Measurements from ENCODE around the gene DTNBP1. TPM values are rescaled to one million over a fixed set of nuclear protein-coding genes. Genes with fewer than 3 reads are reported as not detected.

DTNBP1 gene
- total RNA-seq, 1 experiment from 2014 or later = 12.8 TPM

DNA sequence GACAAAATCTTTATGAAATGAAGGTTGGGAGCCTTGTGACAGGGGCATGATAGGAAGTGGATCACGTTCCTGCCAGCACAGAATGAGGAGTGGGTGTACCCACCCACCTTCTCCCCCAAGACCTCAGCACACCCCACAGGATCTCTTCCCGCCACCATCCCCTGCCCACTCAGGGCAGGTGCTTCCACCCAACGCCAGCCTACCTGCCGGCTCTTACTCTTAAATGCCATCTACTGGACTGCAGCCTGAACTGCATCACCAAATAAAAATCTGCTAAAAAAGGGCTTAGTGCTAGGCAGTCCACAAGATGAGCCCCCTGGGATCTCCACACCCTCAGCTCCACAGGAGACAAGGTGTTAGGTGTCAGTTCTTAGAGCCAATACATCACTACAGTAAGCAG is 20.6 kb downstream of the DTNBP1 start:
- Mint-ChIP-seq H3K36me3 (ENCODE audit: insufficient read depth, unreplicated experiment) (no peaks in the 10 kb centered on the region), H3K4me1 (ENCODE audit: low read depth, unreplicated experiment) (no peaks in the 10 kb centered on the region), H3K9me3 (ENCODE audit: low read depth, unreplicated experiment) (peaks cover 5% of the 10 kb centered on the region), H3K4me3 (ENCODE audit: low read depth, unreplicated experiment) (no peak overlapping the region), H3K27ac (ENCODE audit: unreplicated experiment) (no peak overlapping the region), H3K27me3 (ENCODE audit: unreplicated experiment) (no peaks in the 10 kb centered on the region)
- TF ChIP-seq, protein P1, sequence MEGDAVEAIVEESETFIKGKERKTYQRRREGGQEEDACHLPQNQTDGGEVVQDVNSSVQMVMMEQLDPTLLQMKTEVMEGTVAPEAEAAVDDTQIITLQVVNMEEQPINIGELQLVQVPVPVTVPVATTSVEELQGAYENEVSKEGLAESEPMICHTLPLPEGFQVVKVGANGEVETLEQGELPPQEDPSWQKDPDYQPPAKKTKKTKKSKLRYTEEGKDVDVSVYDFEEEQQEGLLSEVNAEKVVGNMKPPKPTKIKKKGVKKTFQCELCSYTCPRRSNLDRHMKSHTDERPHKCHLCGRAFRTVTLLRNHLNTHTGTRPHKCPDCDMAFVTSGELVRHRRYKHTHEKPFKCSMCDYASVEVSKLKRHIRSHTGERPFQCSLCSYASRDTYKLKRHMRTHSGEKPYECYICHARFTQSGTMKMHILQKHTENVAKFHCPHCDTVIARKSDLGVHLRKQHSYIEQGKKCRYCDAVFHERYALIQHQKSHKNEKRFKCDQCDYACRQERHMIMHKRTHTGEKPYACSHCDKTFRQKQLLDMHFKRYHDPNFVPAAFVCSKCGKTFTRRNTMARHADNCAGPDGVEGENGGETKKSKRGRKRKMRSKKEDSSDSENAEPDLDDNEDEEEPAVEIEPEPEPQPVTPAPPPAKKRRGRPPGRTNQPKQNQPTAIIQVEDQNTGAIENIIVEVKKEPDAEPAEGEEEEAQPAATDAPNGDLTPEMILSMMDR (IDR thresholded peaks at IDR 0.05; ENCODE audit: unreplicated experiment) = peak; percentile 40
- no peak for DNase-seq
- intact Hi-C loops (cut with micrococcal nuclease; ENCODE audit: unreplicated experiment) = no loop called here
- CTCF ChIA-PET = no interaction called here
- no TSS peak for BruUV-seq (replicated peaks)

DNA sequence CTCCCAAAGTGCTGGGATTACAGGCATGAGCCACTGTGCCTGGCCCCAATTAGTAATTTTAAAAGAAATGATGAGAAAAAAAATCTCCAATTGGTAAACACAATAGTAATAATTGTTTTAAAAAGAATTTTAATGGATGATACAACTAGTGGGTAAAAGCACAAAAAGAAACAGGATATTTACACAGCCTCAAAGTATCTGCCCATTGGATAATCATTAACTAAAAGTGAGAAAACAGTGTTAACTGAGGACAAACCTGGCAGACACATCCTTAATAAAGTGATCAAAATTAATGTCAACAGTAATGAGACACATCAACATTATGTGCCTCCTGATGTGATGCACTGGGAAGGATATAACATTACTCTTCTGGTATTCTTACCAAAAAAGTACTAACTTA is 24.5 kb downstream of the DTNBP1 start:
- CTCF ChIA-PET = no interaction called here
- H3K4me3 Mint-ChIP-seq (ENCODE audit: low read depth, unreplicated experiment) = no peak overlapping the region
- intact Hi-C loops (cut with micrococcal nuclease; ENCODE audit: unreplicated experiment) = no loop called here
- no peak overlapping the region for H3K27ac Mint-ChIP-seq (ENCODE audit: unreplicated experiment)
- no TSS peak for BruUV-seq (replicated peaks)
- DNase-seq = no peak
- H3K4me1 Mint-ChIP-seq (ENCODE audit: low read depth, unreplicated experiment) = no peaks in the 10 kb centered on the region
- TF ChIP-seq, protein P1 (IDR thresholded peaks at IDR 0.05; ENCODE audit: unreplicated experiment) = no peak
- no peaks in the 10 kb centered on the region for H3K36me3 Mint-ChIP-seq (ENCODE audit: insufficient read depth, unreplicated experiment)
- no peaks in the 10 kb centered on the region for H3K27me3 Mint-ChIP-seq (ENCODE audit: unreplicated experiment)
- H3K9me3 Mint-ChIP-seq (ENCODE audit: low read depth, unreplicated experiment) = no peaks in the 10 kb centered on the region

DNA sequence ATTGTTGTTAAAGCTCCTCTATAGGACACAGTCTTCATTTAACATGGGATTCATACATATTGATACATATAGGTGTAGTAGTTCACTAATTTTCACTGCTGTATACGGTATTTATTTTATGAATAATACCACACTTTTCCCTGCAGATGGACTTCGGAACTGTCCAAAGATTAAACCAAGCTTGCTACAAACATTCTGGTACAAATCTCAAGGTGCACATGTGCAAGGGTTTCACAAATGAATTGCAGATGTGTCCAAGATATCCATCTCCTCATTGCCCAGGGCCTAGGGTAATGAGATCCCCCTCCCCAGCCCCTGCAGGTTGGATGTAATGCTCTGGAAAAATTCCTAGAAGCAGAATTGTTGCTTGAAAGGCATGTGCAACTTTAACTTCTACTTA is 31.4 kb downstream of the DTNBP1 start:
- no peaks in the 10 kb centered on the region for H3K9me3 Mint-ChIP-seq (ENCODE audit: low read depth, unreplicated experiment)
- CTCF ChIA-PET = no interaction called here
- BruUV-seq (replicated peaks) = no TSS peak
- no peaks in the 10 kb centered on the region for H3K4me1 Mint-ChIP-seq (ENCODE audit: low read depth, unreplicated experiment)
- TF ChIP-seq, protein P1 (IDR thresholded peaks at IDR 0.05; ENCODE audit: unreplicated experiment) = no peak
- H3K27ac Mint-ChIP-seq (ENCODE audit: unreplicated experiment) = no peak overlapping the region
- DNase-seq = no peak
- H3K27me3 Mint-ChIP-seq (ENCODE audit: unreplicated experiment) = no peaks in the 10 kb centered on the region
- no peaks in the 10 kb centered on the region for H3K36me3 Mint-ChIP-seq (ENCODE audit: insufficient read depth, unreplicated experiment)
- no peak overlapping the region for H3K4me3 Mint-ChIP-seq (ENCODE audit: low read depth, unreplicated experiment)
- intact Hi-C loops (cut with micrococcal nuclease; ENCODE audit: unreplicated experiment) = no loop called here

DNA sequence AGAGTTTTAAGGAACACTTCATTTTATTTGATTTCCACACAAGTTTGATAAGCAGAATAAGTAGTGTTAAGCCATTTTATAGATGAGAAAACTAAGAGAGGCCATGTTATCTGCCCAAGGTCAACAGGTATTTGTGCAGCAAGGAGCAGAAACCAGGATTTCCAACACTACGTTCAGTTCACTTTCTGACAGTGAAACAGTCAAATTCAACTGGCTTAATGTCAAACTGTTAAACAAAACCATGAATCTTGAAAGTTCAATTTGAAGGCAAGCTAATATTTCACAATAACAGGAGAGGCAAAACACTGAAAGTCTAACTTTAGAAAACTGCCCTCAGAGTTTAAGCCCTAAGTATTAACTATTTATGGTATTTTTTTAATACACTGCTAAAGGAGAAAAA is 32.6 kb downstream of the DTNBP1 start:
- CTCF ChIA-PET = no interaction called here
- DNase-seq = no peak
- no peaks in the 10 kb centered on the region for H3K9me3 Mint-ChIP-seq (ENCODE audit: low read depth, unreplicated experiment)
- H3K36me3 Mint-ChIP-seq (ENCODE audit: insufficient read depth, unreplicated experiment) = no peaks in the 10 kb centered on the region
- intact Hi-C loops (cut with micrococcal nuclease; ENCODE audit: unreplicated experiment) = no loop called here
- H3K4me1 Mint-ChIP-seq (ENCODE audit: low read depth, unreplicated experiment) = no peaks in the 10 kb centered on the region
- no peak overlapping the region for H3K27ac Mint-ChIP-seq (ENCODE audit: unreplicated experiment)
- no peaks in the 10 kb centered on the region for H3K27me3 Mint-ChIP-seq (ENCODE audit: unreplicated experiment)
- no peak overlapping the region for H3K4me3 Mint-ChIP-seq (ENCODE audit: low read depth, unreplicated experiment)
- TF ChIP-seq, protein P1 (IDR thresholded peaks at IDR 0.05; ENCODE audit: unreplicated experiment) = no peak
- BruUV-seq (replicated peaks) = no TSS peak
